Breast epithelium (tissue), 4 donors: ENCODE results near the gene NAA25. TPM values are rescaled to one million over a fixed set of nuclear protein-coding genes. Genes with fewer than 3 reads are reported as not detected.
"Not testable (repeated sequence)": the region's sequence is repeated elsewhere in the genome, so short reads cannot be mapped to it uniquely, and the experiment has no call there.

Experiments used
- DNase-seq, 2 donors: peaks; one replicate each; pipeline ENCODE4 v3.0.0-alpha.2; 2019; ENCODE audit warnings: low spot score in 2 of 2
- H3K27ac ChIP-seq, 2 donors: fragments of 200-600 bp; sonication (generic) in 1 of 2; one replicate each; pipeline ENCODE4 v1.5.1; 2016 to 2019; ENCODE audit warnings: mild to moderate bottlenecking in 1 of 2
- H3K27me3 ChIP-seq, 2 donors: fragments of 200-600 bp; sonication (generic) in 1 of 2; one replicate each; pipeline versions ENCODE4 v1.5.1 to v1.6.0; 2017 to 2019; ENCODE audit warnings: control low read depth in 1 of 2, mild to moderate bottlenecking in 1 of 2
- H3K36me3 ChIP-seq: fragments of 200-600 bp; one replicate; pipeline ENCODE4 v1.5.1; 2019
- H3K4me1 ChIP-seq, 2 donors: fragments of 200-600 bp; sonication (generic); one replicate each; pipeline ENCODE4 v1.5.1; 2016 to 2019; ENCODE audit warnings: control low read depth in 1 of 2
- H3K4me3 ChIP-seq, 3 donors: fragments of 200-600 bp; sonication (generic); 1 replicate in 2 of 3; 2 replicates in 1 of 3; pipeline ENCODE4 v1.5.1; 2016 to 2019; ENCODE audit warnings: mild to moderate bottlenecking in 3 of 3, moderate library complexity in 2 of 3
- H3K9me3 ChIP-seq, 2 donors: fragments of 200-600 bp; sonication (generic) in 1 of 2; one replicate each; pipeline ENCODE4 v1.5.1; 2016 to 2019; ENCODE audit warnings: control low read depth in 1 of 2
- POLR2A ChIP-seq: fragments of 450-650 bp; IDR thresholded peaks from one replicate; pipeline ENCODE4 v1.6.1; 2016; ENCODE audit warnings: antibody characterized with exemption, mild to moderate bottlenecking, moderate library complexity
- POLR2AphosphoS5 ChIP-seq, 3 donors: sonication (generic); formaldehyde crosslinking; IDR thresholded peaks; one replicate each; pipeline ENCODE4 v1.6.1; 2017; ENCODE audit warnings: antibody characterized with exemption in 3 of 3
- intact Hi-C: fragments of 100-400 bp; cut with DNase I; formaldehyde crosslinking; loops from one replicate; pipeline ENCODE4 v1.15.1; 2023; ENCODE audit warnings: low total_unique reads
- total RNA-seq, 3 donors: library from RNA; depleted of rRNA; stranded (reverse); fragments of >200 nt; gene quantifications; one replicate each; pipeline ENCODE4 v1.1.0, GENCODE V29; 2016
- TF ChIP-seq, protein P1 (sequence below), 3 donors: fragments of 450-650 bp; IDR thresholded peaks; one replicate each; pipeline ENCODE4 v1.5.1; 2016 to 2017; ENCODE audit warnings: antibody characterized with exemption in 3 of 3, mild to moderate bottlenecking in 3 of 3, moderate library complexity in 3 of 3

NAA25 gene
- total RNA-seq, 3 donors from 2014 or later, result 16.8 to 48.3 (median 37.0) TPM

DNA sequence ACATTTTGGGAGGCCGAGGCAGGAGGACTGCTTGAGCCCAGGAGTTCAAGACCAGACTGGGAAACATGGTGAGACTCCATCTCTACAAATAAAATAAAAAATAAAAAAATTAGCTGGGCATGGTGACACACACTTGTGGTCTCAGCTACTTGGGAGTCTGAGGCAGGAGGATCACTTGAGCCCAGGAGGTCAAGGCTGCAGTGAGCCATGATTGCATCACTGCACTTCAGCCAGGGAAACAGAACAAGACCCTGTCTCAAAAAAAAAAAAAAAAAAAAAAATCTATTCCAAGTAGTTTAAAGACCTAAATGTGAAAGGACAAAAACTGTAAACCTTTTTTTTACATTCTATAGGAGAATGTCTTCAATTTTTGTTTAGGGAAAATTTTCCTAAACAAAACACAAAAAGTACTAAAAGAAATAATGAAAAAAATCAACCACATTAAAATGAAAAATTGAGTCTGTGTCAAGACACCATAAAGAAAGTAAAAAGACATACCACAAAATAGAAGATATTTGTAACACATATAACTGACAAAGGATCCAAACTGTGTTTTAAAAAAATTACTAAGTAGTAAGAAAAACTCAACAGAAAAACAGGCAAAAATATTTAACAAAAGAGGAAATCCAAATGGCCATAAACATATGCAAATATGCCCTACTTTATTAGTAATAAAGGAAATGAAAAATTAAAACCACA, 112.7 kb downstream of the NAA25 start:
- Histone ChIP-seq H3K4me1 (no peaks in the 10 kb centered on the region), H3K9me3 (no peaks in the 10 kb centered on the region), H3K4me3 (no peak overlapping the region), H3K27me3 (no peaks in the 10 kb centered on the region), H3K36me3 (no peaks in the 10 kb centered on the region), H3K27ac (no peak overlapping the region)
- no peak for DNase-seq
- intact Hi-C loops, result no loop called here
- TF ChIP-seq POLR2A (no peak), POLR2AphosphoS5 (IDR thresholded peaks at IDR 0.05) (no peak)
- TF ChIP-seq, protein P1, sequence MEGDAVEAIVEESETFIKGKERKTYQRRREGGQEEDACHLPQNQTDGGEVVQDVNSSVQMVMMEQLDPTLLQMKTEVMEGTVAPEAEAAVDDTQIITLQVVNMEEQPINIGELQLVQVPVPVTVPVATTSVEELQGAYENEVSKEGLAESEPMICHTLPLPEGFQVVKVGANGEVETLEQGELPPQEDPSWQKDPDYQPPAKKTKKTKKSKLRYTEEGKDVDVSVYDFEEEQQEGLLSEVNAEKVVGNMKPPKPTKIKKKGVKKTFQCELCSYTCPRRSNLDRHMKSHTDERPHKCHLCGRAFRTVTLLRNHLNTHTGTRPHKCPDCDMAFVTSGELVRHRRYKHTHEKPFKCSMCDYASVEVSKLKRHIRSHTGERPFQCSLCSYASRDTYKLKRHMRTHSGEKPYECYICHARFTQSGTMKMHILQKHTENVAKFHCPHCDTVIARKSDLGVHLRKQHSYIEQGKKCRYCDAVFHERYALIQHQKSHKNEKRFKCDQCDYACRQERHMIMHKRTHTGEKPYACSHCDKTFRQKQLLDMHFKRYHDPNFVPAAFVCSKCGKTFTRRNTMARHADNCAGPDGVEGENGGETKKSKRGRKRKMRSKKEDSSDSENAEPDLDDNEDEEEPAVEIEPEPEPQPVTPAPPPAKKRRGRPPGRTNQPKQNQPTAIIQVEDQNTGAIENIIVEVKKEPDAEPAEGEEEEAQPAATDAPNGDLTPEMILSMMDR (IDR thresholded peaks at IDR 0.05), result no peak

DNA sequence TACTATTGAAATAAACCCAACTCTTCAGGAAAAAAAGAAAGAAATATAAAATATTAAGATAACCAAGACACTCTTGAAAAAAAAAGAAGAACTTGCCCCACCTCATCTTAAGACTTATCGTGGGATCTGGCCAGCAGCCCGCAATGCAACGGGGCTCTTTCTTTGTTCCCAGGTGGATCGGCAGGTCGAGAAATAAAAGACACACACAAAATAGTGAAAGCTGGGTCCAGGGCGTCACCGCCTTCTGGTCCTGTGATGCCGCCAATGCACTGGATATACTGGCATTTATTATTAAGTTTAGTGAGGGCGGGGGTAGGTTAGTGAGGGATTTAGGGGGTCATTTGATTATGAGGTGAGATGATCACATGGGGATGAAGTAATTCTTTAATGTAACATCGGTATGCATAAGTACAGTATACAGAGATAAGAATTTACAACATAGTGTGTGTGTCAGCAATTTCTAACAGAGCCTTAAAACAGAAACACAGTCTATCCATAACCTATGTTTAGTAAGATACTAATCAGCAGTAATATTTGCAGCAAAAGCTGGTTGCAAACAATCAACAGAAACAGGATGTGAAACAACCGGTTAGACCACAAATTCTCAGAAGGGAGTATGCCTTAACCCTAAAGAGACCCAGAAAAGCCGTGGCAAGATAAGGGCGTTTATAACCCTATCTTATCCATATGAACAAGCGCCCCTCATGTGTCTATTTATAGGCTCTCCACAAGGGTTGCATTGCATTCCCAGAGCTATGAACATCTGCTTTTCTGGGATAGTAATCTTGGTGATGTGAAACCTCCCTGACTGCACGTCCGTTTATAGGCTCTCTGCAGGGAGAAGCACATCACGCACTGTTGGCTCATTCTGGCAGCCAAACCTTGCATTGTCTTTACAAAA, 114.1 kb downstream of the NAA25 start:
- peak overlapping the region in 2 of 3 donors; percentile 24 to 25 for H3K4me3 ChIP-seq
- H3K9me3 ChIP-seq, H3K4me1 ChIP-seq, H3K36me3 ChIP-seq, DNase-seq, intact Hi-C loops, H3K27ac ChIP-seq, H3K27me3 ChIP-seq: not testable (repeated sequence)

DNA sequence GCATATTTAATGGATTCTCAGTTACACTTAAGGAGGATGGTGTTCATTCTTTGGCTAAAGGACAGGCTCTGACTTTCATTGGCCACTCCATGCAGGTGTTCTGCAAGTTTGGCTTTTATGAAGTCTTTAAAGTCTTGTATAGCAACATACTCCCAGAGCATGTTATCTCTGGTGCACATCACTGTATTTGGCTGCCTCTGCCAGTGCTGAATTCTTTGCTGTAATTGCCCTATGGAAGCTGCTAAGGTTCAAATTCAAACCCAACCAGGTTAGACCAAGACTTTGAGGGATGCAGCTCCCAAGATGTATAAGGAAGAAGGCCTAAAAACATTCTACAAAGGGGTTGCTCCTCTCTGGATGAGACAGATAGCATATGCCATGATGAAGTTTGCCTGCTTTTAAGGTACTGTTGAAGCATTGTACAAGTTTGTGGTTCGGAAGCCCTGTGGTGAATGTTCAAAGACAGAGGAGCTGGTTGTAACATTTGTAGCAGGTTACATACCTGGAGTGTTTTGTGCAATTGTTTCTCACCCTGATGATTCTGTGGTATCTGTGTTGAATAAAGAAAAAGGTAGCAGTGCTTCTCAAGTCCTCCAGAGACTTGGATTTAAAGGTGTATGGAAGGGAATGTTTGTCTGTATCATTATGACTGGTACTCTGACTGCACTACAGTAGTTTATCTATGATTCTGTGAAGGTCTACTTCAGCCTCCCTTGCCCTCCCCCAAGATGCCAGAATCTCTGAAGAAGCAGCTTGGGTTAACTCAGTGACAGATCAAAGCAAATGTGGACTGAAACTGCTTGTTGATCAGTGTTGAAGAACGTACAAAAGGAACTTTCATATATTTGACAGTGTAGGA, 115.1 kb downstream of the NAA25 start:
- H3K4me1 ChIP-seq, result no peaks in the 10 kb centered on the region
- H3K9me3 ChIP-seq, result no peaks in the 10 kb centered on the region
- peak overlapping the region in 1 of 2 donors; percentile 9 for H3K27ac ChIP-seq
- H3K4me3 ChIP-seq, result no peak overlapping the region
- TF ChIP-seq, protein P1 (IDR thresholded peaks at IDR 0.05), result no peak
- no peak for TF ChIP-seq POLR2A
- no peak for TF ChIP-seq POLR2AphosphoS5 (IDR thresholded peaks at IDR 0.05)
- DNase-seq, result no peak
- intact Hi-C loops, result no loop called here
- no peaks in the 10 kb centered on the region for H3K27me3 ChIP-seq
- H3K36me3 ChIP-seq, result no peaks in the 10 kb centered on the region

DNA sequence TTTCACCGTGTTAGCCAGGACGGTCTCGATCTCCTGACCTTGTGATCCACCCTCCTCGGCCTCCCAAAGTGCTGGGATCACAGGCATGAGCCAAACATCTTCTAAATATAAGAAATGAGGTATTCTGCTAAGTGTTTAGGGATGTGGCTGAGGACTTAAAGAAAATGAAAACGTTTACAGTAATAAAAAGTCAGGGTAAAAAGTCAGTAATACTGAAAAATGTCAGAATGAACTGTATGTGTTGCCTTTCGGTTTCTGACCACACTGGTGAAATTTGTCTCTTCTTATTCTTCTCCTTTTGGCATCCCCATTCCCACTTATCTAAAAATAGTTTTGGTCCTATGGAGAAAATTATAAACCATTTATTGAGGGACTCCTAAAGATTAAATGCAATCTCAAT, 116.1 kb downstream of the NAA25 start:
- Histone ChIP-seq H3K4me1 (no peaks in the 10 kb centered on the region), H3K9me3 (no peaks in the 10 kb centered on the region), H3K4me3 (no peak overlapping the region), H3K36me3 (no peaks in the 10 kb centered on the region), H3K27me3 (no peaks in the 10 kb centered on the region), H3K27ac (no peak overlapping the region)
- DNase-seq, result no peak
- intact Hi-C loops, result no loop called here
- TF ChIP-seq, protein P1 (IDR thresholded peaks at IDR 0.05), result no peak
- TF ChIP-seq POLR2AphosphoS5 (IDR thresholded peaks at IDR 0.05) (no peak), POLR2A (no peak)

DNA sequence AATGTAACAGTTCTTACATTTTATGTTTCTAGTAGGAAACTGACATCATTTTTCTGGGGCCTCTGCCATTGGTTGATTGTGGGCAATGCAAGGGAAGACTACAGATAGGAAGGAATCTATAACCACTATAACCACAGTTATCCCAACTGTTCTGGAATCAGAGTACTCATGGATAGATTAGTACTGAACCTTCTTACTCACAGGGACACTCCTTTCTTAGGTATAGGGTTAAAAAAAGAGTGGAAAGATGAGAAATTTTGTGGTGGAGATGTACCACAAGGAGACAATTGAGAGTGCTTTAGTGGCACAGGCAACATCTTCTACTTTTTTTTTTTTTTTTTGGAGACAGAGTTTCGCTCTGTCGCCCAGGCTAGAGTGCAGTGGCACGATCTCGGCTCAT, 116.6 kb downstream of the NAA25 start:
- DNase-seq, result no peak
- Histone ChIP-seq H3K9me3 (no peaks in the 10 kb centered on the region), H3K27me3 (no peaks in the 10 kb centered on the region), H3K27ac (no peak overlapping the region), H3K4me1 (no peaks in the 10 kb centered on the region), H3K36me3 (no peaks in the 10 kb centered on the region), H3K4me3 (no peak overlapping the region)
- intact Hi-C loops, result no loop called here
- no peak for TF ChIP-seq POLR2A
- TF ChIP-seq POLR2AphosphoS5 (IDR thresholded peaks at IDR 0.05), result no peak
- TF ChIP-seq, protein P1 (IDR thresholded peaks at IDR 0.05), result no peak
